Activated naive CD8-positive, alpha-beta T cell treated with anti-CD3 and anti-CD28 coated beads, Interleukin-2, amount 50 U/mL, for 16 hours (primary cell): ENCODE data around the gene ANO10.
"Not testable (repeated sequence)": the region's sequence is repeated elsewhere in the genome, so short reads cannot be mapped to it uniquely, and the experiment has no call there.

Source experiments
- DNase-seq: peaks from one replicate; pipeline ENCODE4 v3.0.0-alpha.2; 2020; ENCODE audit warnings: low read depth, low spot score

Gene ANO10

DNA sequence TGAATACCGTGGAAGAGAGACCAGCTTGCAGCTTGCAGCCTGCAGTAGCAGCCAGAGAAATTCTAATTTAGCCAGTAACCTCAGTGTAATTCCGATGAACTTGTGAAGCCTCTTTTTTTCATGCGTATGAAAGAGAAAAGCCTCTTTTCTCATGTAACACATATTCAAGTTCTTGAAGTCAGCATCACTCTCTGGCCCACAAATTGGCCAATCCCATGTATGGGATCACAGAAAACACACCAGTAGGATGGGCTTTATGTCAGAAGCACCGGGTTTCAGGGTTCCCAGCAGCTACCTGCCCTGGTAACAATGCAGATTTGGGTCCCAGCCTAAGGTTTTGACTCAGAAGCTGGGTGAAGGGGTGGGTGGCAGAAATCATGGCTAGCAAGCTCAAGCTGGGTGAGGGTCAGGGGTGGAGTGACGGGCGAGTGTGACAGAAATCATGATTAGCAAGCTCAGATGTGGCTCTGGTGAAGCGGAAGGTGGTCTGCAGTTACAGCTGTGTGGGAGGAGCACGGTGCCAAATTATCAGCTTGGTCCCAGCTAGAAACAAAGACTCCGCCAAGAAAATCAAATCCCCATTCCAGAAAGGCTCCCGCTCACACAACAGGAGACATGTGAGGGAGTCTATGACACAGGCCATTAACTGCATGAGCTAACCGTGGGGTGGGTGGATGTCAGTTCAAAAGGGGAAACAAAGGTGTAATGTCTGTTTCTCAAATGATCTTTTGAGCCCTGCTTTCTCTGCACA is 248.8 kb downstream of the ANO10 start:
- DNase-seq, result no peak

DNA sequence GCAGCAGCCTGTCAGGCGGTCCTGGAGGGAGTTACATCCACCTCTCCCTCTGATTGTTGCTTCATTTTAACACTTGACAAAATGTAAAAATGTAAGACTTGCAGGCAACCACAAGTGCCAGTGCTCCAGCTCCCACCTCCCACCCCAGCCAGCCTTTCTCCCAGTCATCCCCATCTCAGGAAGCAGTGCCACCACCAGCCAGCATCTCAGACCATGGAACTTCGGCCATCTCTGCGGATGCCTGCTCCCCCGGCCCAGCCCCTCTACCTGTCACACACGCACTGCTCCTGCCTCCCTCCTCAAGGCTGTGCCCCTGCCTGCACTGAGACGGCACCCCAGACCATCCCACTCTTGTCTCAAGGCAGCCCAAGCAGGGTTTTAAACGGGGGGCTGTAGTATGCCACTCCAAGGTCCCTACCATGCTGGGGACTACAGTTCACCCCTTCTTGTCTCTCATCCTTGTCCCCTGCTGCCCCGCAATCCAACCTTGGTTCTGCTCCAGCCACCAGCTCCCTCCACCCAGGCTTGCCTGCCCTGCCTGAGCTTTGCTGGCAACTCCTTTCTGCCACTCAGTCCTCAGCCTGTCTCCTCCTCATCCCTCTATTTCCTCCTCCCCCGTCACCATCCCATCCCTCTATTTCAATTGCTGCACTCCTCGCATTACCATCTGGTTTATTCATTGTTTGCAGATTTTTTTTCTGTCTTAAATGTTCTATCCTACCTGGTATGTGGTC is 249.6 kb downstream of the ANO10 start:
- DNase-seq, result no peak

DNA sequence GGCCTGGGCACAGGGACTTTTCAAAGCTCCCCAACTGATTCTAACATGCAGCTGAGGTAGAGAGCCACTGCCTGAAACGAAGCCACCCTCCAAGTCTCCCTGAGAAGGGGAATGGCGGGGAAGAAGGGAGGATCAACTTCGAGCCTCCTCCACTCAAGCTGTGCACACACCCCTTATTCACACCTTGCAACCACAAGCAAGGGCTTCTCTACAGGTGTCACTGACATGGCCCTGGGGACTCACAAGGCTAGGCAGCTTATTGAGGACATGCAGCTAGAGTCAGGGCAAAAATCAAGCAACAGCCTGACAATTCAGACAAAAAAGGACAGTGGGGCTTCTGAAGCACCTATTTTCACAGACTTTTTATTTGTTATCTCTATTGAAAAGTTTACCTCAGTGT is 250.3 kb downstream of the ANO10 start:
- no peak for DNase-seq

DNA sequence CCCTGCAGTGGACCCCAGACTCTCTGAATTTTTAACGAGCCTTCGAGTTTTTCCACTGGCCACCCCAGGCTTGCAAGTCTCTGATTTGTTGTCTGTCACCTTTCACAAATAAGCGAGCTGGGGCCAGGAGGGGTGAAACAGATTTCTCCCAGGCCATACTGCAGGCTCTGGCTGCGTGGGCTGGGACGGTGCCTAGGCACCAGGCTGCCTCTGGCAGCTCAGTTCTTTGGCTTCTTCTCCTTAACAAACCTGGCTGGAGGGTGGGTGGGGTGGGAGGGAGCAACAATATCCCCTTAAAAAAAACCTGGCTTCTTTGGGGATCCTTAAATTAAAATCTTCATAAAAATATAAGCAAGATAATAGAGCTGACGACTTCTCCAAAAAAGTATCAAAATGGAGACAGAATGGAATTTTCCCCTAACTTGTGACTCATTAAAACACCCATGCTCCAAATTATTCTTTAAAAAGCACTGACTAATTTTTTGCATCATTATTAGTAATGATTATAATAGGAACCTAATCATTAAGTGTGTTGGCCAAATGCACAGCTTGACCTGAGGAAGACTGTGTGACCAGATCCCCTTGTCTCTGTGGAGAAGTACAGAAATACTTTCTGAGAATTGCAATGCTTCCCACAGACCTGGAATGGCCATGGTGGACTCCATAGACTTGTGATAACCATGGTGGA is 251.4 kb downstream of the ANO10 start:
- no peak for DNase-seq

DNA sequence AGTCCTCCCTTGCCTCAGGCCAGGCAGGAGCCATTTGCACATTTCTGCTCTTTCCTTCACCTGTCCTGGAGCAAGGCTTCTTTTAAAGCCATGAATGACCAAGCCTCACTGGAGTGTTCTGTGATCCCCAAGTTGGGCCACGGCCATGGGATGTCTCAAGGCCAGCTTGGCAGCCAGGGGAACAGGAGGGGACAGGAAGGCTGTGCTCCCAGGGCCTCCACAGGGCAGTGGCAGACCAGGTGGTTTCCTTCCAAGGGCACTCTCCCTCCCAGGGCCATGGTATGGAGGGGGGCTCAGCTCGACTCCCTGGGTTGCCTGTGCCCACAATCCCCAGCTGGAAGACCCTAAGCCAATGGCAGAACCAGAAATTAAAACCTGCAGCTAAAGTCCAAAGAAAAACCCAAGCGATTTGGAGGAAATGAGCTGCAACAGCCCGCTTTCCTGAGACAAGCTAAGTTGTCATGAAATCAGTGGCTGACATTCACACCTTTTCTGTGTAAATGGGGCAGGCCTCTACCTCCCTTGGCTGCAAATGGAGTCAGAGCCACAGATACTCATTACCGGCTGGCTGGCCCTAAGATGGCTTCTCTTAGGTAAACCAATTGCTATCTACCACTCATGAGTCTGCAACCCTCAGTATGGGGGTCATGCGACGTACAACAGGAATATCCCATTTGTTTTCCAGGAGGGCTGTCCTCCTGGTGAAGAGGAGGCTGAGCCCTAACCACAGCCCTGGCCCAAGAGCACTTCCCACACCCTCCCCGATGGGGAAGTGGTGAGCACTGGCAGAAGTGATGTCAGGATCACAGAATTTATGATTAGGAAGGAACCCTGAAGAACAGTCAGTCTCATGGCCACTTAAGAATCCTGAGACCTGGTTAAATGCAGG is 252.2 kb downstream of the ANO10 start:
- DNase-seq, result no peak

DNA sequence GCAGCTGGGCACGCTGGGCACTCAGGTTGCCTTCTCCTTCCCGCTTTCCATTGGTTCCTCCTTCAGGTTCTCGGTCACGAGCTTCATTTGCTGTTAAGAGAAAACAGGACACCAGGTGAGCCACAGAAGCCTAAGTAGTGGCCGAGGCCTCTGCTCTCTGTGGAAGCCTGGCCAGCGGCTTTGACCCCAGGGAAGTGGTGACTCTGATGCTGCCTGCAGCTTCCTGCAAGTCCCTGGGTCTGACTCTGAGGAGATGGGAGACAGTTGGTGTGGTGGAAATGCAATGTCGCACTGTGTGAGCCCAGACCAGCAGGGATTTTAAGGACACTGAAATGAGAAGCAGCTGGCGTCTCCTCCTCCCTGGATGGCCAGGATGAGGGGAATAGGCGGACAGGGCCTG is 254.9 kb downstream of the ANO10 start:
- no peak for DNase-seq

DNA sequence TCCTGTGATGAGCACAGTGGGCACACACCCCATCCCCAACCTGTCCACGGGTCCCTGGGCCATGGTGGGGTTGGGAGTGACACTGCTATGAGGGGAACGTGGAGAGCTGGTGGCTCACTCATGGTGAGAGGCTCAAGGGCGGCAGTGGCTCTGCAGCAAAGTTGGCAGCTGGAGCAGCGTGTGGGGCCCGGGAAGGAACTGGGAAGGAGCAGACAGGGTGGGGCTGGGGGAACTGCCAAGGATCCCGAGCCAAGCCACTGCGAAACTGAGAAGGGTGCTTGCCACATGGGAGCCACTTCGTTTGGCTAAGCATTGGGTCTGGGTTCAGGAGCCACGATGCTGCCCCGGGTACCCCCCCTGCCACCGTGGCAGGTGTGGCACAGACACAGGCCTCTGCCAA is 255.3 kb downstream of the ANO10 start:
- DNase-seq, result no peak

DNA sequence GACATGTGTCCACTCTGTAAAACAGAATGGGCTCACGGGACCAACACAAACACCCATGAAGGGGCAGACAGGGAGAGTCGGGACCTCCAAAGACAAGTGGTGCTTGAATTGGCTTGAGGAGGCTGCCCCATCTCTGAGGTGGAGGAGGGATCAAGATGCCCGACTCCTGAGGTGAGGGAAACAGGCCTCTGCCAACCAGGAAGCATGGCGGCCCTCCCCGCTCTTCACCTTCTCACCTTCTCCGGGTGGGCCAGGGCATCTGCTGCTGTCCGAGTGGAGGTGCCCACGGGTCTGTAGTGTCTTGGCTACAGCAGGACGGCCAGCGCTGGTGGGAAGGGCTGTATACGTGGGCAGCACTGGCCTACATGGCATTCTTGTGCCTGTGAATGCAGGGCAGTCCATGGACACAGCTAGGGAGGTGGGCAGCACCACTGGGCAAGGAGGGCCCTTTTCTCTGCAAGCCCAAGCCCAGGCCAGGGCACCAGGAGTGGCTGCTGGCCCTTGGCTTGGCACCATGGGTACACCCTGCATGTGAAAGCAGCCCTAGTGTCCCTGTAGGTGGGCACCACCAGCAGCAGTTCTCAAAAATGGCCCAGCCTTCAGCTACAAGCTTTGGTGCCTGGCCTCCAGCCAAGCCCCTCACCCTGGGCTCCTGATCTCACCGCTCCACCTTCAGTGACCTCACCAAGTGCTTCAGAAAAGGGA is 256.1 kb downstream of the ANO10 start:
- no peak for DNase-seq

DNA sequence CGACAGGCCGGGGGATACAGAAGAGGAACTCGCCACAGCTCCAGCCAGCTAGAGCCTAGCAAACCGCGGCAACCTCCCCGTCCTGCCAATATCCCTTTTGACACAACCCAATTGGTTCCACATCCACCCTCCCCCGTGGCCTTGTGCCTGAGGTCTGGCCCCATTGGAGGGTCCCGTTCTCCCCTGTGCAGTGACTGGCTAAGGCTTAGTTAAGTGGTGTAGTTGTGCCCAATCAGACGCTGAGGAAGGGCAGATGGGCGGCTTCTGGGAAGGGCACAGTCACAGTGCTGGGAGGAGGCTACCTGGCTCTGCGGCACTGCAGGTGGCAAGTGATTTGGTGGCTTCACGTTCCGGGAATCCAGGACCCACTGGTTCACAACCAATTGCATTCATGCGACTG is 256.9 kb downstream of the ANO10 start:
- DNase-seq, result no peak

DNA sequence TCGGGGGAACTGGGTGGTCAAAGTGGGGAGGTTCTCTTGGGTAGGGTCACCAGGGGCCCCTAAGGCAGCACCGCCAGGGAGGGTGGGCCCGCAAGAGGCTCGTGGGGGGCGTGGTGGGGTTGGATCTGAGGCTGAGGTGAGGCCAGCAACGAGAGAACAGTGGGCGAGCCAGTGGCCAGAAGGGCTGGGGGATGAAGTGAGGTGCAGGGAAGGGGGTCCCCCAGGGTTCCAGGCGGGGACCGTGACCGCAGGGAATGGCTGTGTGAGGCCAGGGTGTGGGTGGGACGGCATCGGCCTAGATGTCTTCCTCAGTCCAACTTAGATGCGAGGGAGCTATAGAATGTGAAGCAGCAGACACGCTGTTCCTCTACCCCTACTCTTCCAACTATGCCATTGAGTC is 257.3 kb downstream of the ANO10 start:
- no peak for DNase-seq

DNA sequence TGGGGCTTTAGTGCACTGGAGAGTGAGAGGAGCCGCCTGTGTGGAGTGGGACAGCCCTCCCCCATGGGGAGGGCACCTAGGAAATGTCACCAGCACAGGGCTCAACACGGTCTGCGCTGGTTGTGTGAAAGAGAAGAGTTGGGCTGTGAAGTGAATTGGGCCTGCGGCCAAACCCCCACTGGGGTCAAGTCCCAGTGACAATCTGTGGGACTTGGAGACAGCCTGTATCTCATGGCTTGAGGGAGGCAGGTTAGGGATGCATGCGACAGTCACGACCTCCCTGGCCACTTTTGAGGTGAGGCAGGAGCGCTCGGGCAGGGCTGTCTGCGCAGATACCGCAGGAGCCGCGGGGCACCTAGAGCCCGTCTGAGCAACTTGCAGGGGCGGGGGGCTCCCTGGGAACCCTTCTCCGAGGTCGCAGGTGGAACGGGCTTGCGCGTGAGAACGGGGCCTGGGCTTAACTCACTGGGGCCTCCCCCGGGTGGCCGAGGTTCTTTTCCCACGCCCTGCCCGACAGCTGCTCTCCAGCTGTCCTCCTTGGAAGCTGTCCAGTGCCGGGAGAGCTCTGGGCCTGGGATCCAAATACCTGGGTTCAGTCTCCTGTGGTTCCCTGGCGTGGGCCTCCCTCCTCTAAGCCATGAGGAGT is 258.1 kb downstream of the ANO10 start:
- DNase-seq, result no peak

DNA sequence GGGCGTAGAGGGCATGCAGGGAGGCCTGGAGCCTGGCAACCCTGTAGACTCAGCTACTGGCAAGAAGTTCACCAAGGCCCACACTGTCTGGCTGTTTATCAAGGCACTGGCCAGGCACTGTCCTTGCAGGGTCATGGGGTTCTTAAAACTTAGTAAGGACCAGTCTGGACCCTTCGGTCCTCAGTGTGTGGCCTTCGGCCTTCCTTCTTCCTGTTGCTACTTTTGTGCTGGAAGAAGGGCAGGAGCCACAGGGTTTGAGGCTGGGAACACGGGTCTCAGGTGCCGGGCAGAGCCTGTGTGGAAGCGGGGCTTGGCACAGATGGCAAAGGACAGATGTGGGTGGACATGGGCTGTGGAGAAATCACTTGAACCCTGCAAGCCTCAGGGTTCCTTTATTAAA is 258.9 kb downstream of the ANO10 start:
- no peak for DNase-seq

DNA sequence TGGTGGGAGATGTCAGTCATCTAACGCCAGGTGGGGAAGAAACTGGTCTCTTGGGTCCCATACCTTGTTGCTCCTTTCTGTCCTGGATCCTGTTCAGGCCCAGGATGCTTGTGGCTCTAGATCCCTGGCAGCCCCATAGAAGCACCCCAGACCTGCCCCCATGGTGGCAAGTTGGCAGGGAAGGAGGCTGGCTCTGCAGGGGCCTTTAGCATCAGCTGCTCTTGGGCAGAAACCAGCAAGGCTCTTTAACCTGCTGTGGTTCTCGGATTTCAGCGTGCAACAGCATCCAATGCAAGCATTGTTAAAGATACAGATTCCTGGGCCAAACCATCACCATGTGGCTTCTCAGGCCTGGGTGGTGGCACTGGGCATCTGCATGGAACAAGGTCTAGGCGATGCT is 259.6 kb downstream of the ANO10 start:
- DNase-seq, result no peak

DNA sequence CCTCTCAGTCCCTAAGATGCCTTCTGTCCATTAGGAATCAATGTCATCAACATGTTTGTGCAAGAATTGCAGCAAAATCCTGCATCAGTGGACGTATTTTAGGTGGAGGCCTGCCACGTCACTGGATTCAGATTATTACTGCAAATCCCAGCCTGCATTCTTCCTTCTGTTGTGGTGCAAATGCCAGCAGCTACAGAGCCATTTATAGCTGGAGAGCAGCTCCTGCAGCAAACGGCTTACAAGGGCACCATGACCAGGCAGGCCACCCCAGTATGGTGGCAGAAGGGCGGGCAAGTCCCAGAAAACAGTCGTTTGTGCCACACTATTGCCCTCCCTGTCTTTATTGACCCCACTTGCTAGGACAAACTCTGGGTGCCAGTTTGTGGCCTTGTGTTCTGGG is 260.7 kb downstream of the ANO10 start:
- DNase-seq, result no peak

DNA sequence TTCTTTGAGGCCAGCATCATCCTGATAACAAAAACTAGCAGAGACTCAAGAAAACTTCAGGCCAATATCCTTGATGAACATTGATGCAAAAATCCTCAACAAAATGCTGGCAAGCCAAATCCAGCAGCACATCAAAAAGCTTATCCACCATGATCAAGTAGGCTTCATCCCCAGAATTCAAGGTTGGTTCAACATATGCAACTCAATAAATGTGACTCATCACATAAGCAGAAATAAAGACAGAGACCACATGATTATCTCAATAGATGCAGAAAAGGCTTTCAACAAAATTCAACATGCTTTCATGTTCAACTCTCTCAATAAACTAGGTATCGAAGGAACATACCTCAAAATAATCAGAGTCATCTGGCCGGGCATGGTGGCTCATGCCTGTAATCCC is 265.8 kb downstream of the ANO10 start:
- not testable (repeated sequence) for DNase-seq

DNA sequence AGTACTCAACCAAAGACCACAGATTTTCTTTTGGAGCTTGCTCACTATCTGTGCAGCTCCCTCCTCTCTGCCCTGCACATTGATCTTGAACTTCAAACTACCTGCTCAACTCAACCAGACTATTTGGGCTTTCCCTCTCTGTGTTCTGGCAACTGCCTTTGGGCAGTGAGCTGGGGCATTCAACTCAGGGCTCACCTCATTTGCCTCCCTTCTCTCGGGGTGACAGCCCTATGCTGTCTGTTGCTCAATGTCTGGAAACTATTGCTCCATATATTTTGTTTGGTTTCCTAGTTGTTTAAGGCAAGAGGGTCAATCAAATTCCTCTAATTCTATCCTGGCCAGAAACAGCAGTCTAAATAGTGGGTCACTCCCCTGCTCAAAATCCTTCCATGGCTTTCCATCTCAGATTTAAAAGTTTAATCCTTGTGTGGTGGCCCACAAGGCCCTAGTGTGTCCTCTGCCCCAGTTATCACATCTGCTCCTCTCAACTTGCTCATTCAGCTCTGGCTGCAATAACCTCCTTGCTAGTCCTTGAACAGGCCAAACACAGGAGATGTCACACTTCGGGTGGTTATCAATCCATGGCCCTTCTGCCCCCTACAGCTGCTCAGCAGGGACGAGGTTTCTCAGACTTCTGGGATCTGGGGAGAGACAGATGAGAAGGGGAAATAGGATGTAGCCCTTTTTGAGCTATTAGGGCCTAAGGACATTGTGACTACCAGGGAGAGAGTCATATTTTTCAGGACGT is 267.7 kb downstream of the ANO10 start:
- DNase-seq, result no peak

DNA sequence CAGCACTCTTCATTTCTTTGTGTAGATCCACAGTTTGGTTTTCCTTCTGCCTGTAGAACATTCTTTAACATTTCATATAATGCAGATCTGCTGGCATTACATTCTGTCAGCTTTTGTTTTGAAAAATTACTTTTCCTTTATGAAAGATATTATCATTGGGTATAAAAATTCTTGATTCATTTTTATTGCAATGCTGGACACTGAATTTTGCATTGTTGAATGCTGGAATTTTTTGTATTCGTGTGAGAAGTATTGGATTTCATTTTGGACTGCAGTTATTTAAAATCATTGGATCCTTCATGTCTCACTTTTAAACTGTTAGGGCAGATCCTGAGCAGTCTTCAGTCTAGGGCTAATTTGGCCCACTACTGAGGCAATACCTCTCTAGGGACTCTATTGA is 268.4 kb downstream of the ANO10 start:
- no peak for DNase-seq

DNA sequence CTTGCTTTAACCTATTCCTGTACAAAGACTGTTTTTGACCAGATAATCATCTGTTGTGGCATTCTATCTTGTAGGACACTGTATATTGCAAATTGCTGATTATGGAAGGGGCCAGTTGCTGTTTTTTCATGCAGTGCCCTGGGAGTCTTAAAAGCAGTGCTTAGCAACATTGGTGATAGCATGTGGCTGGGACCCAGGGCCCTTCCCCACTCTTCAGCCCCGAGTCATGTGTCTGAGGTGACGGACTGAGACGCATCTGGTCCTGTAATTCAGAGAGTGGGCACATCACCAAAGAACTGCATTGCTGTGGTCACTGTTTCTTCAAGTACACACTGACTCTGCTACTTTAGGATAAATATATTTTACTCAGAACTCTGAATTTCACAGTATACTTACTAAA is 272.1 kb downstream of the ANO10 start:
- no peak for DNase-seq

DNA sequence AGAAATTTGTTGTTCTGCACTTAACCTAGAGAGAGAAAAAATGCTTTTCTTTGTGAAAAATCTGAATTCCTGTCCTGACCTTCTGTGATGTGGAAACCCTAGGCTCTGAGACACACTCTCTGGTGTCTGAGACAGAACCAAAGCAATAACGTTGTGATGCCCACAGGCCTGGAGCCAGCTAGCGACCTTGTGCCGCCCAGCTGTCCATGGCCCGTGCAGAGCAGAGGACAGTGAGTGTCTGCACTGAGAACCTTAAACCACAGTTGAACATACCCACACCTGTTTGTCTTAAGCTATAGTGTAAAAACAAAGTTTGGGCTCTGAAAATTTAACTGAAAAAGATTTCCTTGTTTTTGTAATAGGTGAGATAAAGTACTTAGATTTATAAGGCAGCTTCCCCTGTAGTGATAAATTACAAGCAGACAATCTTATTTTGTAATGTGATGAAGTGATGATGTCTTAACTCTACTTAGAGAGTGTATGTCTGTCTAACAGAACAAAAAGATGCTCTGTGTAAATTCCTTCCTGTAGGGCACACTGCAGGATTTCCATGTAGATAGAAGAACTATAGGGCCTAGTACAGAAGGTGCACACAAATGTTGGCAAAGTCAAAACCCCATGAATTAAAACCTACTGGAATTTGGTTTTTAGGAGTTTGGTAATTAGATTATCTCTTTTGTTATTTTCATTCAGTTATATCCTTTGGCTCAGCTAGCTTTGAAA is 272.8 kb downstream of the ANO10 start:
- no peak for DNase-seq
